Renal cortex interstitium (tissue), 11 donors: ENCODE data around the gene RARA. TPM values are rescaled to one million over a fixed set of nuclear protein-coding genes. Genes with fewer than 3 reads are reported as not detected.
"Not testable (repeated sequence)": the region's sequence is repeated elsewhere in the genome, so short reads cannot be mapped to it uniquely, and the experiment has no call there.

ENCODE experiments used
- DNase-seq, 11 donors: peaks; one replicate each; pipeline ENCODE4 v3.0.0-alpha.2; 2013; ENCODE audit warnings: low read depth in 9 of 11, low spot score in 4 of 11; ENCODE audit errors: extremely low read depth in 1 of 11
- polyA plus RNA-seq, 3 donors: library from polyadenylated mRNA; unstranded; fragments of 120-200 nt; gene quantifications; one replicate each; pipeline ENCODE4 v1.2.1, GENCODE V29; 2013; ENCODE audit not compliant: insufficient read length in 3 of 3

Gene RARA
- polyA plus RNA-seq, 3 donors = 37.9 to 41.5 (median 41.0) TPM

GRCh38 chr17:40382251-40382650 lies 73.3 kb downstream of the RARA start:
- no peak for DNase-seq

GRCh38 chr17:40386555-40386954 lies 77.6 kb downstream of the RARA start:
- not testable (repeated sequence) for DNase-seq

- DNase-seq = peak in 2 of 11 donors; percentile 25 to 43
Measured at GRCh38 chr17:40399185-40399584, 90.2 kb downstream of the RARA start.

GRCh38 chr17:40402668-40403067 lies 93.7 kb downstream of the RARA start:
- DNase-seq = no peak

GRCh38 chr17:40404003-40404402 lies 95.0 kb downstream of the RARA start:
- DNase-seq = no peak

Other genes starting within 250 kb of the RARA start
- 10 to 100 TPM; 46.9 to 57.1 (median 51.1) TPM for gene THRA, start 246.2 kb upstream of the RARA start, polyA plus RNA-seq
- 1 to 10 TPM; 3.2 to 4.7 (median 3.7) TPM for gene NR1D1, start 208.6 kb upstream of the RARA start, polyA plus RNA-seq
- 100 to 1,000 TPM; 149 to 176 (median 160) TPM for gene MSL1, start 187.2 kb upstream of the RARA start, polyA plus RNA-seq
- gene CASC3, start 168.6 kb upstream of the RARA start, polyA plus RNA-seq = 100 to 1,000 TPM in 2 of 3 donors, 10 to 100 TPM in 1; 97.9 to 112 (median 109) TPM
- gene RAPGEFL1, start 131.7 kb upstream of the RARA start, polyA plus RNA-seq = 10 to 100 TPM in 1 of 3 donors, 1 to 10 TPM in 2; 8.0 to 11.5 (median 9.0) TPM
- 10 to 100 TPM; 27.4 to 35.9 (median 28.7) TPM for gene WIPF2, start 89.9 kb upstream of the RARA start, polyA plus RNA-seq
- gene CDC6, start 21.3 kb upstream of the RARA start, polyA plus RNA-seq = 10 to 100 TPM; 17.1 to 27.8 (median 25.1) TPM
- under 1 TPM in 1 of 3 donors, not detected in 2; 0.32 TPM for gene GJD3, start 55.6 kb downstream of the RARA start, polyA plus RNA-seq
- gene TOP2A, start 108.7 kb downstream of the RARA start, polyA plus RNA-seq = 100 to 1,000 TPM; 154 to 213 (median 186) TPM
- gene IGFBP4, start 134.3 kb downstream of the RARA start, polyA plus RNA-seq = 100 to 1,000 TPM; 336 to 355 (median 341) TPM
- gene TNS4, start 192.4 kb downstream of the RARA start, polyA plus RNA-seq = under 1 TPM; 0.03 to 0.06 (median 0.03) TPM